Measurements from ENCODE around the gene PRSS35. TPM values are rescaled to one million over a fixed set of nuclear protein-coding genes. Genes with fewer than 3 reads are reported as not detected.
"Not testable (repeated sequence)": the region's sequence is repeated elsewhere in the genome, so short reads cannot be mapped to it uniquely, and the experiment has no call there.

PRSS35 gene
- total RNA-seq, 1 donor from 2014 or later = 200 TPM

GRCh38 chr6:83476971-83477370, 35.4 kb upstream of the PRSS35 start:
- Mint-ChIP-seq H3K27me3 (ENCODE audit: low read depth) (peaks cover 49% of the 10 kb centered on the region), H3K36me3 (ENCODE audit: low read depth) (peaks cover 1% of the 10 kb centered on the region), H3K9me3 (ENCODE audit: low read depth) (peaks cover 2% of the 10 kb centered on the region), H3K4me3 (ENCODE audit: unreplicated experiment) (no peak overlapping the region), H3K27ac (ENCODE audit: unreplicated experiment) (no peak overlapping the region), H3K4me1 (ENCODE audit: low read depth) (no peaks in the 10 kb centered on the region)
- DNase-seq (ENCODE audit: low spot score) = no peak
- TF ChIP-seq CTCF (IDR thresholded peaks at IDR 0.05) = no peak

GRCh38 chr6:83479389-83479788, 32.9 kb upstream of the PRSS35 start:
- peaks cover 2% of the 10 kb centered on the region for H3K9me3 Mint-ChIP-seq (ENCODE audit: low read depth)
- H3K36me3 Mint-ChIP-seq (ENCODE audit: low read depth) = peaks cover 1% of the 10 kb centered on the region
- DNase-seq (ENCODE audit: low spot score) = no peak
- no peak overlapping the region for H3K27ac Mint-ChIP-seq (ENCODE audit: unreplicated experiment)
- TF ChIP-seq CTCF (IDR thresholded peaks at IDR 0.05) = no peak
- H3K4me1 Mint-ChIP-seq (ENCODE audit: low read depth) = no peaks in the 10 kb centered on the region
- peaks cover 47% of the 10 kb centered on the region for H3K27me3 Mint-ChIP-seq (ENCODE audit: low read depth)
- H3K4me3 Mint-ChIP-seq (ENCODE audit: unreplicated experiment) = no peak overlapping the region

GRCh38 chr6:83480470-83480869, 31.9 kb upstream of the PRSS35 start:
- H3K27me3 Mint-ChIP-seq (ENCODE audit: low read depth) = peaks cover 41% of the 10 kb centered on the region
- H3K4me1 Mint-ChIP-seq (ENCODE audit: low read depth) = no peaks in the 10 kb centered on the region
- peaks cover 1% of the 10 kb centered on the region for H3K36me3 Mint-ChIP-seq (ENCODE audit: low read depth)
- no peak overlapping the region for H3K27ac Mint-ChIP-seq (ENCODE audit: unreplicated experiment)
- TF ChIP-seq CTCF (IDR thresholded peaks at IDR 0.05) = no peak
- no peak overlapping the region for H3K4me3 Mint-ChIP-seq (ENCODE audit: unreplicated experiment)
- no peak for DNase-seq (ENCODE audit: low spot score)
- H3K9me3 Mint-ChIP-seq (ENCODE audit: low read depth) = peaks cover 2% of the 10 kb centered on the region

- not testable (repeated sequence) for DNase-seq (ENCODE audit: low spot score); H3K4me3 Mint-ChIP-seq (ENCODE audit: unreplicated experiment); H3K4me1 Mint-ChIP-seq (ENCODE audit: low read depth); H3K27ac Mint-ChIP-seq (ENCODE audit: unreplicated experiment); H3K9me3 Mint-ChIP-seq (ENCODE audit: low read depth); H3K36me3 Mint-ChIP-seq (ENCODE audit: low read depth)
- peaks cover 42% of the 10 kb centered on the region for H3K27me3 Mint-ChIP-seq (ENCODE audit: low read depth)
Observed at GRCh38 chr6:83481938-83482337, 30.4 kb upstream of the PRSS35 start.

GRCh38 chr6:83488448-83488847, 23.9 kb upstream of the PRSS35 start:
- Mint-ChIP-seq H3K4me3 (ENCODE audit: unreplicated experiment) (no peak overlapping the region), H3K9me3 (ENCODE audit: low read depth) (no peaks in the 10 kb centered on the region), H3K27ac (ENCODE audit: unreplicated experiment) (no peak overlapping the region), H3K27me3 (ENCODE audit: low read depth) (peaks cover 17% of the 10 kb centered on the region), H3K36me3 (ENCODE audit: low read depth) (no peaks in the 10 kb centered on the region), H3K4me1 (ENCODE audit: low read depth) (no peaks in the 10 kb centered on the region)
- TF ChIP-seq CTCF (IDR thresholded peaks at IDR 0.05) = no peak
- DNase-seq (ENCODE audit: low spot score) = no peak

- H3K4me3 Mint-ChIP-seq (ENCODE audit: unreplicated experiment) = no peak overlapping the region
- H3K9me3 Mint-ChIP-seq (ENCODE audit: low read depth) = no peaks in the 10 kb centered on the region
- TF ChIP-seq CTCF (IDR thresholded peaks at IDR 0.05) = no peak
- peaks cover 14% of the 10 kb centered on the region for H3K27me3 Mint-ChIP-seq (ENCODE audit: low read depth)
- DNase-seq (ENCODE audit: low spot score) = no peak
- no peaks in the 10 kb centered on the region for H3K4me1 Mint-ChIP-seq (ENCODE audit: low read depth)
- no peaks in the 10 kb centered on the region for H3K36me3 Mint-ChIP-seq (ENCODE audit: low read depth)
- no peak overlapping the region for H3K27ac Mint-ChIP-seq (ENCODE audit: unreplicated experiment)
Observed at GRCh38 chr6:83488861-83489260, 23.5 kb upstream of the PRSS35 start.

Measured in chondrocyte (in vitro differentiated cells).